IPS DF 6.9 (cell line): ENCODE measurements around the gene SMG7.

ENCODE experiments used
- DNase-seq: peaks from one replicate; pipeline ENCODE4 v3.0.0-alpha.2; 2013; ENCODE audit warnings: low read depth, low spot score
- H3K27ac ChIP-seq: one replicate; pipeline ENCODE4 v1.5.1; 2013; ENCODE audit warnings: low read length, control low read depth
- H3K27me3 ChIP-seq: 2 replicates; pipeline ENCODE4 v1.6.1; 2013; ENCODE audit warnings: mild to moderate bottlenecking, low read length; ENCODE audit not compliant: control insufficient read depth, insufficient read depth
- H3K36me3 ChIP-seq: 2 replicates; pipeline ENCODE4 v1.6.1; 2013; ENCODE audit warnings: low read length; ENCODE audit not compliant: control insufficient read depth, insufficient read depth
- H3K4me1 ChIP-seq: 2 replicates; pipeline ENCODE4 v1.6.1; 2013; ENCODE audit warnings: low read length; ENCODE audit not compliant: control insufficient read depth, insufficient read depth
- H3K4me3 ChIP-seq: 2 replicates; pipeline ENCODE4 v1.5.1; 2013; ENCODE audit warnings: mild to moderate bottlenecking, low read length
- H3K9me3 ChIP-seq: 2 replicates; pipeline ENCODE4 v1.6.1; 2013; ENCODE audit warnings: low read length, inconsistent platforms; ENCODE audit not compliant: control insufficient read depth, insufficient read depth
- WGBS: extraction: QIAGEN DNeasy Blood & Tissue Kit; methylation state at CpG from one replicate; pipeline ENCODE4 v1.1.7; 2013; ENCODE audit warnings: mixed read lengths, missing lambda C conversion rate; ENCODE audit not compliant: insufficient read length, insufficient coverage; 5-methylcytosine and 5-hydroxymethylcytosine counted together

SMG7 gene

DNA sequence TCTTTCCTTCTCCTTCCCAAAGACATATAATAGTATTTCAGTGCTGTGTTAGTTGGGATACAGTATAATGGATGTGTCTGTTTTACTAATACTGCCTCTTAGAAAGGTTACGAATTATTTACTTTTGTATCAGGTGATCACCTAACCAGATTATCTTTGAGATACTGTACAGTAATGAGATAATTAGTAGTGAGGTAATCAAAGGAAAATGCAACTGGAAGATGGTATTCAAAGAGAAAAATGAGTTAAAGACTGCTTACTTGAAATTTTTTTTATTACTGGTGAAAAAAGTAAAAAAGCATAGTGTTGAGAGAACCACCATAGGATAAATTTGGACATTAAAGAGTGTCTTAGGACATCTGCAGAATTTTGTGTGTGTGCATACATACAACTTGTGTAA lies 10.9 kb downstream of the SMG7 start:
- Histone ChIP-seq H3K27me3 (no peaks in the 10 kb centered on the region), H3K4me1 (0 out of 2 replicates have a peak, but pooled peaks cover 1% of the 10 kb centered on the region), H3K36me3 (no peaks in the 10 kb centered on the region), H3K9me3 (no peaks in the 10 kb centered on the region), H3K4me3 (no peak overlapping the region), H3K27ac (no peak overlapping the region)
- DNase-seq, result no peak
- WGBS, result no CpG with 5 or more reads among the region's 1 CpG

DNA sequence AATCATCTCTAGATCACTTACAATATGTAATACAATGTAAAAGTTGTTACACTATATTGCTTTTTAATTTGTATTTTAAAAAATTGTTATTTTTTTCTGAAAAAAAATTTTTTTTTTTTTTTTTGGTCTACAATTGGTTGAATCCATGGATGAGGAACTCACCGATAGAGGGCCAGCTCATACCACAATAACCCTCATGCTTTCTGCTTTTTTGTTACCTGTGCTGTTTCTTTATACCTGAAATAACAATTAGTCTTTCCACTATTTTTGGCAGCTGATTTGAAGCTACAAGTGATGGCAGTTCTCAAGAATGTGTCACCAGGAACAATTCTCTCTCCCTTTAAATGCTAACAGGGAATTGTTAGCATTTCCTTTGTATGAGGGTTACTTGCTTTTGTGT lies 12.0 kb downstream of the SMG7 start:
- H3K4me1 ChIP-seq, result 0 out of 2 replicates have a peak, but pooled peaks cover 1% of the 10 kb centered on the region
- H3K27ac ChIP-seq, result no peak overlapping the region
- H3K4me3 ChIP-seq, result no peak overlapping the region
- H3K27me3 ChIP-seq, result no peaks in the 10 kb centered on the region
- H3K9me3 ChIP-seq, result no peaks in the 10 kb centered on the region
- no peaks in the 10 kb centered on the region for H3K36me3 ChIP-seq
- WGBS, result no CpG with 5 or more reads among the region's 1 CpG
- no peak for DNase-seq

DNA sequence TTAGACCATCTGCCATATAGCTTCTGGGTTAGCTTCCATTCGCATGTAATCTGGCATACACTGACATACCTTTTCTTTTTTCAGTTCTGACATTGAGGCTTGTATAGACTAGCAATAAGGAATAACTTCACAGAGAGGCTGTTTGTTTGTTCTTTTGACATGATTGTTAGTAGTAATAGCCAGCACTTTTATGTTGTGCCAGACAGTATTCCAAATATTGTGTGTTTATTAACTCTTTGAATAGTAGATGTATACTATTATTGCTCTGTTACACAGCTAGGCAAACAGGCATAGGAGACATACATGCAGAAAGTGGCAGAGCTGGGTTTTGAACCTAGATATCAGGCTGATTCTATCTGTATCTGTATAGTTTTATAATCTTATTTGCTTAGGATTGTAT lies 12.6 kb downstream of the SMG7 start:
- Histone ChIP-seq H3K9me3 (no peaks in the 10 kb centered on the region), H3K4me1 (0 out of 2 replicates have a peak, but pooled peaks cover 1% of the 10 kb centered on the region), H3K4me3 (no peak overlapping the region), H3K27me3 (no peaks in the 10 kb centered on the region), H3K27ac (no peak overlapping the region), H3K36me3 (no peaks in the 10 kb centered on the region)
- WGBS, result no CpG with 5 or more reads among the region's 1 CpG
- DNase-seq, result no peak

DNA sequence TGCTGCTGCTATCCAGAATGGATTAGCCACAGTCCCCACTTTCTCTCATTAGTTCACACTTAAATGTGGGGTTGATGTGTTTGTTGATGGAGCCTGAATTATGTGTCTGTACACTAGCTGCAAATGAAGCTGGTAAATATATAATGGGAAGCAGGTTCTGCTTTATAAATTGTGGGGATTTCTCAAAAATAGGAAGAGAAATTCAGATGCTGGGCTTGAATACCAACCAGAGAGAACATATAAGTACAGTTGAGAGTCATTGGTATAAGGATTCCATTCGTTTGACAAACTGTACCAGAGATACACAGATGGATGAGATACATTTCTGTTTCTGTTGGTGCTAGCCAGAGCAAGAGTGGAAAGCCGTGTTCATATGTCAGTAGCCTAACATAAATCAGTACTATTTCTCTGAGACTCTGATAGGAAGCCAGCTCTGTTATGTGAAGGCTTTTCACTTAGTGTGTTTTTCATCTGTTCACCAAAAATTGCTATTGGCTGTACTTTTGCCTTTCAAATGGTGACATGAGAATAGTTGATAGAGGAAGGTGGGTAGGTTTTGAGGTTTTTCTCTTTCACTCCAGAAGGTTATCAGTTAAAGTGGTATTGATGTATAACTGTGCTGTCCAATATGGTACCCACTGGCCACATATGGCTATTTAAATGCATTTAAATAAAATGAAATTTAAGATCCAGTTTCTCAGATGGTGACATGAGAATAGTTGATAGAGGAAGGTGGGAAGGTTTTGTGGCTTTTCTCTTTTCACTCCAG lies 15.6 kb downstream of the SMG7 start:
- no peaks in the 10 kb centered on the region for H3K27me3 ChIP-seq
- WGBS, result no CpG with 5 or more reads among the region's 2 CpGs
- H3K9me3 ChIP-seq, result no peaks in the 10 kb centered on the region
- H3K27ac ChIP-seq, result no peak overlapping the region
- H3K4me3 ChIP-seq, result no peak overlapping the region
- no peaks in the 10 kb centered on the region for H3K36me3 ChIP-seq
- no peaks in the 10 kb centered on the region for H3K4me1 ChIP-seq
- no peak for DNase-seq

DNA sequence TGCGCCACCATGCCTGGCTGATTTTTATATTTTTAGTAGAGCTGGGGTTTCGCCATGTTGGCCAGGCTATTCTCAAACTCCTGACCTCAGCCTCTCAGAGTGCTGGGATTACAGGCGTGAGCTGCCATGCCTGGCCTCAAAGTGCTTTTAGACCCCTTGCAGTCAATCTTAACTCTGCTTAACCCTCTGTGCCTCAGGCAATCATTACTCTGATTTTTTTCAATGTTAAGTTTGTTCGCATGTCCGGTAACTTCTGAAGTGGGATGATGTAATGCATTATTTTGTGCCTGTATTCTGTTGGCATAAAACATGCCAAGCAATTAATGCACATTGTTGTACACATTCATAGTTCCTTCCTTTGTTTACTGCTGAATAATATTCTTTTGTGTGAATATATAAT lies 18.6 kb downstream of the SMG7 start:
- H3K27ac ChIP-seq, result no peak overlapping the region
- no peak for DNase-seq
- WGBS, result no CpG with 5 or more reads among the region's 5 CpGs
- no peaks in the 10 kb centered on the region for H3K4me1 ChIP-seq
- H3K27me3 ChIP-seq, result no peaks in the 10 kb centered on the region
- H3K4me3 ChIP-seq, result no peak overlapping the region
- no peaks in the 10 kb centered on the region for H3K9me3 ChIP-seq
- no peaks in the 10 kb centered on the region for H3K36me3 ChIP-seq

DNA sequence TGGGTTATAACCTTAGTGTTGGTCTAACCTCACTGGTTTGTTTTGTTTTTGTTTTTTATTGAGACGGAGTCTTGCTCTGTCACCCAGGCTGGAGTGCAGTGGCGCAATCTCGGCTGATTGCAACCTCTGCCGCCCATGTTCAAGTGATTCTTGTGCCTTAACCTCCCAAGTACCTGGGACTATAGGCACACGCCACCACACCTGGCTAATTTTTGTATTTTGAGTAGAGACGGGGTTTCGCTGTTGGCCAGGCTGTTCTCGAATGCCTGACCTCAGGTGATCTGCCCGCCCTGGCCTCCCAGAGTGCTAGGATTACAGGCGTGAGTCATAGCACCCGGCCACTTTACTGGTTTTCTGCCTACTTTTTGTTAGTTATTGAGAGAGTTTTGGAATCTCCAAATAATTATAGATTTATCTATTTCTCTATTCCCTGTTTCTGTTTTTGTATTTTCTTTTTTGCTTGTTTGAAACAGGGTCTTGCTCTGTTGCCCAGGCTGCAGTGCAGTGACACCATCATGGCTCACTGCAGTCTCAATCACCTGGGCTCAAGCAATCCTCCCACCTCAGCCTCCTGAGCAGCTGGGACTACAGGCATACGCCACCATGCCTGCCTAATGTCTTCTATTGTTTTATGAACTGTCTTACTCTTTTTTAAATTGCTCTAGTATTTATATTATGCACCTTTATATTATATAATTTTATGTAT lies 21.4 kb downstream of the SMG7 start:
- Histone ChIP-seq H3K27ac (no peak overlapping the region), H3K4me1 (no peaks in the 10 kb centered on the region), H3K9me3 (no peaks in the 10 kb centered on the region), H3K27me3 (no peaks in the 10 kb centered on the region), H3K4me3 (no peak overlapping the region), H3K36me3 (no peaks in the 10 kb centered on the region)
- no CpG with 5 or more reads among the region's 12 CpGs for WGBS
- no peak for DNase-seq

DNA sequence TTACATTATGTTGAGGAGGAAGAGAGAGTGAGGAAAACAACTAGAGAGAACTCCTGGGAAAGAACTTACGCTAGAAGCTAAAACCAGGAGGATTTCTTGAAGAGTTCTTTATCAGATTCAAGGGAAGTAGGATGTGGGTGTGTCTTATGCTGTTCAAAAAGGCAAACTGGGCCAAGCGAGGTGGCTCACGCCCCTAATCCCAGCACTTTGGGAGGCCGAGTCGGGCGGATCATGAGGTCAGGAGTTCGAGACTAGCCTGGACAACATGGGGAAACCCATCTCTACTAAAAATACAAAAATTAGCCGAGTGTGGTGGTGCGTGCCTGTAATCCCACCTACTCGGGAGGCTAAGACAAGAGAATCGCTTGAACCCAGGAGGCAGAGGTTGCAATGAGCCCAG lies 23.1 kb downstream of the SMG7 start:
- no peak overlapping the region for H3K27ac ChIP-seq
- WGBS, result no CpG with 5 or more reads among the region's 11 CpGs
- no peak for DNase-seq
- H3K36me3 ChIP-seq, result no peaks in the 10 kb centered on the region
- H3K4me3 ChIP-seq, result no peak overlapping the region
- no peaks in the 10 kb centered on the region for H3K27me3 ChIP-seq
- H3K9me3 ChIP-seq, result no peaks in the 10 kb centered on the region
- no peaks in the 10 kb centered on the region; the same call in 1 of the 2 replicates for H3K4me1 ChIP-seq

DNA sequence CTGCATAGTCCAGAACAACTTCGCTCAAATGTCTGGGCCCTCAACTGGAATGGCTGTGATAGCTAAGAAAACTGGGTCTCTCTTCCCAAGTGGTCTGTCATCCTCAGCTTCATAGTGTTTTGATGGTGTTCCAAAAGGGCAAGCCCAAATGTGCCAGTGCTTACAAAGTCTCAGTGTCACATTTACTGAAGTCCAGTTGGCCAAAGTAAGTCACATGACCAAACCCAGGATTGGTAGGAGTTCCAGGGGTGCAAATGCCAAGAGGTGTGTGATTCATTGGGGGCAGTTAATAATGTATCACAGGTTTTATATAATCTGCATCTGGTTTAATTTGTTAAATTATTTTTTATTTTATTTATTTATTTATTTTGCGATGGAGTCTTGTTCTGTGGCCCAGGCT lies 24.9 kb downstream of the SMG7 start:
- Histone ChIP-seq H3K27me3 (no peaks in the 10 kb centered on the region), H3K36me3 (no peaks in the 10 kb centered on the region), H3K9me3 (no peaks in the 10 kb centered on the region), H3K4me3 (no peak overlapping the region), H3K4me1 (no peaks in the 10 kb centered on the region; the same call in 1 of the 2 replicates), H3K27ac (no peak overlapping the region)
- DNase-seq, result no peak
- no CpG with 5 or more reads among the region's 2 CpGs for WGBS

DNA sequence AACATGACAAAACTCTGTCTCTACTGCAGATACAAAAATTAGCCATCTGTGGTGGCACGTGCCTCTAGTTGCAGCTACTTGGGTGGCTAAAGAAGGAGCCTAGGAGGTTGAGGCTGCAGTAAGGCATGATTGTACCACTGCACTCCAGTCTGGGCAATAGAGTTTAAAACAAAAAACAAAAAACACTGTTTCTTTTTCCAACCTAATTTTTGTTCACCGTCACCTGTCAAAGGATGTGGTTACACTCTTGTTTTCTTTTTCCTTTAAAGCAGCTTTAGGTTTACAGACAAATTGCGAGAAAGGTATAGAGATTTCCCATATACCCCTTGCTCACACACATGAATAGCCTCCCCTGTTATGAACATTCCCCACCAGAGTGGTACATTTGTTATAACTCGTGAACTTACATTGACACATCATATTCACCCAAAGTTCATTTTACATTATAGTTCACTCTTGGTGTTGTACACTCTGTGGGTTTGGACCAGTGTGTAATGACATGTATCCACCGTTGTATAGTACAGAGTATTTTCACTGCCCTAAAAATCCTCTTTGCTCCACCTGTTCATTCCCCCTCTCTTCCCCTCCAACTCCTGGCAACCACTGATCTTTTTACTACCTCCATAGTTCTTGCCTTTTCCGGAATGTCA lies 26.2 kb downstream of the SMG7 start:
- H3K36me3 ChIP-seq, result no peaks in the 10 kb centered on the region
- no peaks in the 10 kb centered on the region for H3K27me3 ChIP-seq
- no peak for DNase-seq
- no peaks in the 10 kb centered on the region for H3K9me3 ChIP-seq
- H3K4me3 ChIP-seq, result no peak overlapping the region
- H3K4me1 ChIP-seq, result no peaks in the 10 kb centered on the region; the same call in 1 of the 2 replicates
- no peak overlapping the region for H3K27ac ChIP-seq
- WGBS, result no CpG with 5 or more reads among the region's 6 CpGs

DNA sequence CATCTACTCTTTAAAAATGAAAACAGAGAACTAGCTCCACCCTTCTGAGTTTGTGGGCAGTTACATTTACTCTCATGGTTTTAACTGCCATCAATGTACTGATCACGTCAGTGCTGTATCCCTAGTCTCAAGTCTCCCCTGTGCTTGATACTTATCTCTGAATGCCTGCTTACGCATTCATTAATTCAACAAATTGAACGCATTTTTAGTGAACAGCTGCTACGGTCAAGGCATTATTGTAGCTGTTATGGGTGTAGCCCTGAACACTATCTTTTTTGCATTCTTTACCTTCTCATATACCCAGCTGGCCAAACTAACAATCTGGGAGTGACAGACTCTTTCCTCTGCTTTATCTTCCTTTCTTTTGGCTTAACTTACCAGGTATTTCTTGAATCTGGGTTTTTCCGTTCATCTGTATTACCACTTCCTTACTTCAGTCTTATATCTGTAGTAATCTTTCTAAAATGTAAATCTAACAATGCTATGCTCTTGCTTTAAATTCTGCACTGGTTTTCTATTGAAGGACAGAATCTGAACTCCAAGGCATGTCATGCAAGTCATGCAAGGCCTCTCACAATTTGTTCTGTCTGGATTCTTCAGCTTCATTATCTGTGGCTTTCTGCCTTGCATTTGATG lies 33.3 kb downstream of the SMG7 start:
- DNase-seq, result no peak
- H3K27ac ChIP-seq, result no peak overlapping the region
- no peaks in the 10 kb centered on the region for H3K27me3 ChIP-seq
- no CpG with 5 or more reads among the region's 5 CpGs for WGBS
- no peak overlapping the region for H3K4me3 ChIP-seq
- no peaks in the 10 kb centered on the region for H3K9me3 ChIP-seq
- no peaks in the 10 kb centered on the region for H3K36me3 ChIP-seq
- no peaks in the 10 kb centered on the region; the same call in 1 of the 2 replicates for H3K4me1 ChIP-seq
